NCI-H1092 (cell line): Measurements from ENCODE around the gene XRCC4.
A peak's percentile ranks its signal among the peaks of the same experiment; 100 is the strongest.
"Not testable (repeated sequence)": the region's sequence is repeated elsewhere in the genome, so short reads cannot be mapped to it uniquely, and the experiment has no call there.

ENCODE experiments used
- DNase-seq: peaks from one replicate; lab custom pipeline; 2025; lab: John Stamatoyannopoulos, UW

The XRCC4 gene

DNA sequence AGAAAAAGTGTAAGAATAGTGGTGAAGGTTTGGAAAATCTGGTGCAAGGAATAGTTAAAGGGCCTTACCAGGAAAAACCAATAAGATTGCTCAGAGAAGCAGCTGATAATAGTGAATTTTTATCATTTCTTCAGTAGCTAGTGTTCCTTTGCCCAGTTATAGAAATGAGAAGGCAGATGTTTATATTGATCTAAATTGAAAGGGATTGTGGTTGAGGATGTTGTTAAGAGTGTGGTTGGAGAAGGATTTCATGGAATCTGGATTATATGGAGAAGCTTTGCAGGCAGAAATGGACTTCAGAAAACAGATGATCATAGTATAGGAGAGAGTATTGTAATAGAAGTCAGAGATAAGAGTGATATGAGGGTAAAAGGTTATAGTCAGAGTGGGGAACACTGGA is 102.6 kb downstream of the XRCC4 start:
- DNase-seq = no peak

DNA sequence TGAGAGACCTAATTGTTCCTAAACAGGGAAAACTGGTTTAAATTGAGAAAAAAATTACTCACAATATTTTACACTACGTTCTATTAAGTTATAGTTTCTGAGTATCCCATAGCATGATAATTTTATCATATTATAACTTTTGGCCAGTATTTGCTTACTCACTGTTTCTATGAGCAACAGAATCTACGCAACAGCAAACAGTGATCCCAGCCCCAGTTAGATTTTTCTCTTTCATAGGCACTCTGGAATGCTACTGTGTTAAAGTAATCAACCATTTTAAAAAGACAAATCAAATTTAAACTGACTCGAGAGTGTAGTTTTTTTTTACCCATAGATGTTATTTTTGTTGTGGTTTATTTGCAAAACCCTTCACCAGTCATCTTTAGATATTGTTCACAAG is 107.2 kb downstream of the XRCC4 start:
- DNase-seq = no peak

DNA sequence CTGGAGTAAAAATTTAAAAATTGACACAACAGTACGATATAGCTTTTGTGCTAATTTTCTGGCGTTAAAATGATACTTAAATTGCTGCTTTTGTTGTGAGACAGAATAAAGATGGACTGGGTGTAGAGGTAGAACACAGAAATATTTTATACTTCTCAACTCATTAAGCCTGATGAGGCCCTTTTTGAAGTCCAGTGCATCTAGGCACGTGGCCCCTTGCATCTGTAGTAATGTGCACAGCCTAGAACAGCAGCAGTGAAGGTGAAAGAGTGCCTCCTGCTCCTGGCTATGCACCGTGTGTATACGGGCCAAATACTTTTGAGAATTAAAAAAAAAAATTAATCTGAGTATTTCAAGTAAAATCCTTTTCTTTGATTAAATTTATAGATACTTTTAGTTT is 115.6 kb downstream of the XRCC4 start:
- DNase-seq = no peak

DNA sequence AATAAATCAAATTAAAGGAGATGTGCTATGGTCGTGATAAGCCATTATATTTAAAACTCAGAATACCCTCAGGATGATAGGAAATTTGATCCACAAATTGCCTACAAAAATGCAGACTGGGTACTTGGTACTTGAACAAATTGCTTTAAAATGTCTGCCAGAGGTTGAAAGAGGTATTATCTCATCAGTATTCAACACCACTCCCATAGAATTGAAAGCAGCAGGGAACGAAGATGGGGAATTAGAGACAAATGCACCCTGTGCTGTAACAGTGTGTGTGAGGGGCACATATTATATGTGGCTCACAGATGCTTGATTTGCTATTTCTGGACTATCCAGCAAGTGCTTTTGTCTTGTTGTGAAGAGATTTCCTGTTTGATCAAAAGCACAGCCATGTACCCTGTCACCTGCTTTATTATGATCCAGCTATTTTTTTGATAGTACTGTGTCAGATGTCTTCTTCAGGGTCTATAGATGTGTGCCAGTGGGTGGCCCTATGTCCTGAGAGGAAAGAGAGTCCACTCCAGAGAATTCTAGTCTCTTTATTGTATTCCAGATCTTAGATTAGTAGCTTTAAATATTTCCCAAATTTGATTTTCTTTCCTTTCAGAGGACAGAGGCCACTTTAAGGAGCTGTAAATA is 120.1 kb downstream of the XRCC4 start:
- DNase-seq = peak; percentile 24

DNA sequence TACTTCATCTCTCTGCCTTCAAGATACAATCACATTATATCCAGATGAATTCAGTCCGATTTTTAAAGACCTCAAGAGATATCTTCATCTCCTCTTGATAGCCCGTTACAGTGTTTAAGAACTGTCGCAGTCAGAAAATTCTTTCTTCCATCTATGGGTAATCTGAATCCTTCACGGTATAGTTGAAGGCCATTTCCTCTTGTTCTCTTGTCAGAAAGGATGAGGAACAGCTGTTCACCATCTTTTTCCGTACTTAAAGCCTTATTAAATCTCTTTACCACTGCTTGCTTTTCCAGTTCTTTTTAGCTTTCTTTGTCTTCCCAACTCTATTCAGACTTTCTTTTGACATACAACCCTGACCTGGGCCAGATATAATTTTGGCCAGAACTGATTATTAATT is 121.8 kb downstream of the XRCC4 start:
- DNase-seq = no peak

DNA sequence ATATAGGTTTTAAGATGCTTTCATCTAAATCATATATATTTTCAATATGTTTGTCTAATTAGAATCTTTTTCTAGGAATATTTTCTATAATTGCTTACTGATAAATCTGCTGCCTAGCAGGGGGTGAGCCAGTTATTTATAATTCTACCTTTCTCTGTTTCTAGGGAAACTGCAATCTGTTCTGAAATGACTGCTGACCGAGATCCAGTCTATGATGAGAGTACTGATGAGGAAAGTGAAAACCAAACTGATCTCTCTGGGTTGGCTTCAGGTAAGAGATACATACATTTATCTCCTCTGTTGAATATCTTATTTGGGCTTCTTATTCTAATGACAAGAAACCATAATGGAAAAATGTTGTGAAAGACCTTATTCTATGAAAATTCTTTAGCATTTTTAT is 127.3 kb downstream of the XRCC4 start:
- DNase-seq = no peak

DNA sequence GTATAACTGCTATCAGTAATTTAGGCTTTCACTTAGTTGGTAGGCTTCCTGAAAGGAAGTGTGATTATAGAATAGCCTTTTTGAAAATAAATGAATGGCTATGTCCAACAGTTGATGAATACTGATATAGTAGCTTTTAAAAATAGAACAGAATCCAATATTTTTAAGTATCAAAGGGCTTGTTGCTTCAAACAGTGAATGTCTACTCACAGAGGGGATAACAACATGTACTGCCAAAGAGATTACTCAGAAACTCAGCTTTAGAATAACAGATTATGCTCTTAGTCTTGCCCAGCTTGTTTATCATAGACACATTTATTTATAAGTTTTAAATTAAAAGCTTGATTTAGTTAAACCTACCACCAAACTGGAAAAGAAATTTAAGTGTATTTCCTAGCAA is 132.6 kb downstream of the XRCC4 start:
- DNase-seq = no peak

DNA sequence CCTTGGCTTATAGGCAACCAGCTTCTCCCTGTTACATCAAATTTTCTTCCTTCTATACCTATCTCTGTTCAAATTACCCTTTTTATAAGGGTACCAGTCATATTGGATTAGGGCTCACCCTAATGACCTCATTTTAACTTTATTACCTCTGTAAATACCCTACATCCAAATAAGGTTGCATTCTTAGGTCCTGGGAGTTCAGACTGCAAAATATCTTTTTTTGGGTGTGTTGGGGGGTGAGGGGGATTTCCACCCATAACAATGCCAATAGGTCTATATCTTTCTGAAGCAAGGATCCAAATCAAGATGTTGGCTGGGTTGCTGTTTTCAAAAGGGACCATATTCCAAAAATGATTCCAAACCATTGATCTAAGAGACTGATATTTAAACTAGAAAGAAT is 141.7 kb downstream of the XRCC4 start:
- no peak for DNase-seq

DNA sequence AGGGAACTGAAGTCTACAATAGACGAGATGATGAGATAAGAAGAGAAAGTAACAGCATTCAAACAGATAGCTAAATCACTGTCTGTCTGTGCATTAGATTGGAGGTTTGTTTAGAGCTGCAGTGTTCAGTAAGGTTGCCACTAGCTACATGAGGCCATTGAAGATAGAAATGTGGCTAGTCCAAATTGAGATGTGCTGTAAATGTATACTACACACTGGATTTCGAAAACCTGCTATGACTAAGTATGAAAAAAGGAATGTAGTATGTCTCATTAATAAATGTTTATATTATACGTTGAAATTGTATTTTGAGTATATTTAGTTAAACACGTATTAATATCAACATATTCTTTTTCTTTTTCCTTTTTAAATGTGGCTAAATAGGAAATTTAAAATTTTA is 142.1 kb downstream of the XRCC4 start:
- no peak for DNase-seq

DNA sequence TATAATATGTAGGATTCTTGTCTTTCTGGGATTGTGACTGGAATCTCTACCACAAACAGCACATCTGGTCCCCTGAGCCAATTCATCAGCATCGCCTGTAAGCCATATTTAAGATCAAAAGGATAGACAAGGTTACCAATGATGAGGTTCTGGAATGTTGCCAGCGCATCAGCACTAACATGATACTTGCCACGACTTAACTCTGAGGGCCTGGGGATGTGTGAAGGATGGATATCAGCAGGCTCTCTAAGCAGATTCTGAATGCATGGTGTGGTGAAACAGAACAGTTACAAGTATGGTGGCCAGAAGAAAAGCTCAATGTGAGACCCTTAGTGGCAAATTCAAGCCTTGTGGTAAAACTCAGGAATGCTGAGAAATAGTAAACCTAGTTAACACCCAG is 143.0 kb downstream of the XRCC4 start:
- DNase-seq = no peak

DNA sequence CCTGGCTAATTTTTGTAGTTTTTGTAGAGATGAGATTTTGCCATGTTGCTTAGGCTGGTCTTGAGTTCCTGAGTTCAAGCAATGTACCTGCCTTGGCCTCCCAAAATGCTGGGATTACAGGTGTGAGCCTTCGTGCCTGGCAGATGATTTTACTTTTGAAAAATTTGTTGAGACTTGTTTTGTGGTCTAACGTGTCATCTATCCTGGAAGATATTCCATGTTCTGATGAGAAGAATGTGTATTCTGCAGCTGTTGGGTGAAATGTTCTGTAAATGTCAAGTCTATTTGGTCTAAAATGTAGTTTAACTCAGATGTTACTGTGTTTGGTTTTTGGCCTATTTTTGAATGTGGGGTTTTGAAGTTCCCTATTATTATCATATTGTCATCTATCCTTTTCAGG is 145.6 kb downstream of the XRCC4 start:
- DNase-seq = no peak

DNA sequence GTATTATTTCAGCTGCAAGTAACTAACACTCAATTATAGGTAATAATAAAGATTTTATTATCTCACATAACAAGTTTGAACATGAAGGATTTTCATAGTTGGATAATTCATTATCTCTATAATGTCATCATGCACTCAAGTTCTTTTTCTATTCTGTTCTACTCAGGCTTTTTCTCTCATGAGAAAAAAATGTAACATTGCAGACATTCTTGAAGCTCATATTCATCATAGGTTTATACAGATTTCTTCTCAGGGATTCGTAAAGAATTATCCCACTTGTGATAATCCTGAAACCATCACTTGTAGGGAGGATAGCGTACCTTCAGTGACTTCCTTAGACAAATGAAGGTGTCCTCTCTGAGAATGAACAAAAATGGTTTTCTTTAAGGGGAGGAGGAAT is 150.3 kb downstream of the XRCC4 start:
- DNase-seq = no peak

DNA sequence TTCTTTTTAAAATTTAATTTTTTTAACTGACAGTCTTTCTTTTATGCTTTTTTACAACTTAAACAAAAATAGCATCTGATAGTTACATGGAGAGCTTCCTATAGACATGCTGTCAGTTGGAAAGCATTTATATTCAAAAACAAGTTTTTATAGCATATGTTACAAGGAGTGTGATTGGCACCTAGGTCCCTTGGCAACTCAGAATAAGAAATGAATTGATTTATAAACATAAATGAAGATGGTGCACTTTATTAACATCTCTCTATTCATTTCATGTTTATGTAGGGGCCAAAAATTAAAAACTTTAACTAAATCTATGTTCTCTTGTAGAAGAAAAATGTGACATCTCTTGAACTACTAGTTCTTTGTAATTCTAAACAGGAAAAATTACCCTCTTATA is 153.2 kb downstream of the XRCC4 start:
- DNase-seq = no peak

DNA sequence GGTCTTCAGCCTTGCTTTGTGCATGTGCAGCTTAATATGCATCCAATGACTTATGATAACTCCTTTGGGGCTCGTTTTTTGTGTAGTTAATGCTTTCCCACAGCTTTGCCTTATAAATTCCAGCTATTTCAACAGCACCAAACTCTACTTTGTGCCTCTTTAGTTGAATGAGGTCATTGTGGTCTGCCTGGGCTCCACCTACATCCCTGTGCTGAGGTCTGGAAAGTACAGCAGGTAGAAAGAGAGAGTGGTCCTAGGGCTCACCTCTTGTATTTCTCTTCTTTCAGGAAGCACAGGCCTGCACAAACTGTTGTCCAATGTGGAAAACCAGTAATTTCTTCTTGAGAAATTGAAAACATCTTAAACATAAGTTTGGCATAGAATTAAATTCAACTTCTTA is 167.2 kb downstream of the XRCC4 start:
- no peak for DNase-seq

DNA sequence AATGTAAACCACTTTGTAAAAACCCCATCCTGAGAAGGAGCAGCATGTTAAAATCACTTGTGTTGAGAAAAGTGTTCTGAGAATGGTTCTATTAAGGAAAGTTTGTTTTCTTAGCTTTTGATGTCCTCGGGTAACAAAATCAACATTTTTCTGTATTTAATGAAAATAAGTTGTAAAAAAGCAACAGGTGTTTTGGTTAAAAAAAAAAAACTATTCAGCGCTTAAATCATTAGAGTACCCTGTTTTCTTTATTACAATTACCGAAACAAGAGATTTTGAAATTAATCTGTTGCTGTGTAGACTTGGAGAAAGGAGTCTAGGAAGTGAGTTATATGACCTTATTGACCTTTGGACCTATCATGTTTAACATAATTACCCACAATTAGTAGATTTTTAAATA is 167.7 kb downstream of the XRCC4 start:
- no peak for DNase-seq

DNA sequence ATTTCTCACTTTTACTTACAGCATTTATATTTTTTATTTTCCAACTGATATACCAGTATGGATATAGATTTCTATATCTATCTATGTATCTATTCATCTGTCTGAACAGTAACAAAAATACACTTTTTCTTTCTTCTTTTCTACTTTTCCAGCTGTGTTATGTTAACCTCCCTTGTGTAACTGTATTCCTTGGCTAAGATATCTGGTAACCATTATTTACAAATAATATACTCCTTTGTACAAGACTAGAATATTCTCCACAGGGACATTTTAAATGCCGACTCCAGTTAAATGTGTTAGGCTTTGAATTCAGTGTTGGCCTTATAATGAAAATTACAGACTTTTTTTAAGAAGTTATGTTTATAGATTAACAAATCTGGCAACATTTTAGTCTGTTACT is 168.7 kb downstream of the XRCC4 start:
- no peak for DNase-seq

DNA sequence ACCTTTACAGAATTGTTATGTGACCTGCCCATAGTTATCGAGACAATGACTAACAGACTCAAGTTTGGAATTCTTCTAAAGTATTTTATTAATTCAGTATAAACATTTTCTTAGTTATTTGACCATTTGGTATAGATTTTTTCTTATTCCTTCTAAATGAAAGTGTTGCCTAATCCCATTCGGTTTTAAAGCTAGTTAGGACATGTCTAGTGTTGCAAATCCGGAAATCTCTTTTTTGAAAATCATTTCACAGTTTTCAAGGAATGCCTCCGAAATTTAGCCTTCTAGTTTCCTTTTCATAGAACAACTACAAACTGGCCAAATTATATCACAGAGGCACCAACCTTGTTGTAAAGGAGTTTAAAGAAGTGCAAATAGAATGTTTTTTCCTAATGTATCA is 171.8 kb downstream of the XRCC4 start:
- DNase-seq = no peak

DNA sequence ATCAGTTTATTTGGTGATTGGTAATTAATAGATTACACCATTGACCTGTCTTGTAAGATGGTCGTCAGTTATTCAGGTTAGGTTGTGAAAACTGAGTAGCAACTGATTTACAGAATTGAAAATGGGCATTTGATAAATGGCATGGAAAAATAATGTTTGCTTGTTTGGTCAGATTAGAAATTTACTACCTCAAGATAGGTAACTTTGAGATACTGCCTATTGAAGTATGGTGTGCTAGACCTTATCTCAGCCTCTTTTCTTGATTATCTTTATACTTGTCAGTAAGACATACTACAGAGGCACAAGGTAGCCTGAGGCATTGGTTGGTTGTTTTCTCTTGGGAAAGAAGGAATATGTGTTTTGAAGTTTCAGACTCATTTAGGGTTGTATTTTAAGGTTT is 174.5 kb downstream of the XRCC4 start:
- DNase-seq = no peak

DNA sequence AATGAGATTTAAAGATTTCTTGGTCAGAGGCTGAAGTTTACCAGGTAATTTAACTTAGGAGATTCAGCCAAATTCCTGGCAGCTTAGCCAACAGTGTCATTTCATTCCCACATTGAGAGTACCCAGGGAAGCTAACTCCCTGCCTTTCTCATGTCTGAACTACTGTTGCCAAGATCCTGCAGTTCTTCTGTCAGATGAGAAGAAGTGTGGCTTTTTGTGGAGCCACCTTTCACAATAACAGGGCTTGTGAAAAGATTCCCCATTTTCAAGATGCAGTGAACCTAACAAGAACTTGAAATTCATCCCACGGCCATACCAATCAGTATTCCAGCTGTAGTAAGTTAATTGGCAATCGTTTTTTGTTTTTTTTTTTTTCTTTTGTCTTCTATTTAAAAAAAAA is 176.4 kb downstream of the XRCC4 start:
- DNase-seq = no peak

DNA sequence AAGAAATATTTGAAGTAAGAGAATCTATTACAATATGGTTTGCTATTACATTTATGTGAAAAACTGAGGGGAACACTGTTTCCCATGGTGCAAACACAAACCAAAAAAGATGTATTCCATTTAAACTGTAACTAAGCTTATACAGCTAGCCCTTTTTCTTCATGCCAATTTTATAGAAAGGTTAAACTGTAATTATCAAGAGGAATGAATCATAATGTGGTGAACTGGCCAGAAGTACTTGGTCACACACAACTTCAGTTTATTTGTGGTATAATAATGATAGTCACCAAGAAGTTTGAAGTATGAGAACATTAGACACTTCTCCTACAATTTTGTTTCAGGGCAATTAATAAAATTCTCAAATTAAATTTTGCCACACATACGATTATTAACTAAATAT is 177.9 kb downstream of the XRCC4 start:
- DNase-seq = no peak

DNA sequence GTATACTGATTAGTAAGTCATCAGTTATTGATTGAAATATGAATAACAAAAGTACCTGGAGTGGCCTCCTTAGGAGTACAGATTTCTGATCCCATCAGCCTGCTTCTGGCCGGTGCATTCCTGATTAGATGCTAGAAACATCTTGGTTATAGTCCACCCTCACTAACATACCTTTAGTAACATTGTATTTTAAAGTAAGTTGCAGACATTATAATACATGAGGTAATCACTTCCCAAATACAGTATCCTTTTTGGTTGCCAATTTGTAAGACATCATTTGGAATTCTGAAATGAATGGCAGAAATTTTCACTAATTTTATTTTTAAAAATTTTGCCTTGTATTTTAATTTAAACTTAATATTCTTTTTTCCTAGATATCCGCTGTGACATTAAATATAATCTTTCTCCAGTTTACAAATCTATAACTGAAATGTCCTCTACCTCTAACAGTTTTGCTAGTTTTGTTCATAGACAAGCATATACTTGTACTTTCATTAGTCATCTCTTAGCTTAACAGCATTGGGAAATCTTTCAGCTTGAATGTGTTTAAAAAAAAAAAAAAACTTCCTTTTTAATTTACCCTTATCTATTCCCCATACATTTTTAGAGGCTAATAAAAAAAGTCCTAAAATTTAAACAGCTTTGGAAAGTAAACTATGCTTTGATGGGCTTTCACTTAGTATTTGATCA is 178.9 kb downstream of the XRCC4 start:
- DNase-seq = no peak

DNA sequence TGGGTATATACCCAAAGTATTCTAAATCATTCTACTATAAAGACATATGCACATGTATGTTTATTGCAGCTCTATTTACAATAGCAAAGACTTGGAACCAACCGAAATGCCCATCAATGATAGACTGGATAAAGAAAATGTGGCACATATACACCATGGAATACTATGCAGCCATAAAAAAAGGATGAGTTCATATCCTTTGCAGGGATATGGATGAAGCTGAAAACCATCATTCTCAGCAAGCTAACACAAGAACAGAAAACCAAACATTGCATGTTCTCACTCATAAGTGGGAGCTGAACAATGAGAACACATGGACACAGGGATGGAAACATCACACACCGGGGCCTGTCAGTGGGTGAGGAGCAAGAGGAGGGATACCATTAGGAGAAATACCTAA is 180.3 kb downstream of the XRCC4 start:
- not testable (repeated sequence) for DNase-seq

DNA sequence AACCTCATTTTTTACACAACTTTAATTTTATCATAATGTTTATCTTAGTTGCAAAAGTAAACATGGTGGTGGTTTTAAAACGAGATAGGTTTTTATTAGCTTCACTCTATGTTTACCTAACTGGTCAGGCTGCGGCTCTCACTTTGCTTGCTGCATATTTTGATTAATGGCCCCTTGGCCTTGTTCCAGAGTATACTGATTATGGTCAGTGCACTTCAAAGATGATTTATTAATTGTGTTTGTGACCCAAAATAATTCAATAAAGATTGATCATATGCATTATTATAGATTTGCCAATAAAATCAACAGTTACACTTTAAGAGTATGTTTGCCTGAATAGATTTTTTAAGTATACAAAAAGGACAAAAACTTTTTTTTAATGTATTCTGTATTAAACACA is 188.0 kb downstream of the XRCC4 start:
- DNase-seq = peak; percentile 29

DNA sequence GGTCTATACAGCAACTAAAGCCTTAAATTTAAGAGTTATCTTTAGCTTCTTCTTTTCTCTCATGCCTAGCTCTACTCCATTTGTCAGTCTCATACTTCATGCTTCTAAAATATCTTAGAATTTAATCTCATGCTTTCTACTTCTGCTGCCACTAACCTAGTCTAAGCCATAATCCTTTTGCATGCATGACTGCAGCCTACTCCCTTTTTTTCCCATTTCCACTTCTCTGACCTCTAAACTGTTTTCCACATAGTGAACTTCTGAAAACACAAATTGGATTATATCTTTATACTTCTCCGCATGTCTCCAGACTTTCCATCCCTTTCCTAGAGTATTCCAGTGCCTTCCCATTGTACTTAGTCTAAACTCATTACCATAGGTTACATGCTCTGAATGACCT is 193.0 kb downstream of the XRCC4 start:
- DNase-seq = no peak
